H9 (cell line): Measurements from ENCODE around the gene RNF227. TPM values are rescaled to one million over a fixed set of nuclear protein-coding genes. Genes with fewer than 3 reads are reported as not detected.

Source experiments
- DNase-seq: peaks from one replicate; pipeline ENCODE4 v3.0.0-alpha.2; 2017
- H2AFZ ChIP-seq: one replicate; pipeline ENCODE4 v1.6.1; 2013; ENCODE audit warnings: mild to moderate bottlenecking, low read length, control low read depth, moderate library complexity
- H2AK5ac ChIP-seq: 2 replicates; pipeline ENCODE4 v1.6.1; 2013; ENCODE audit warnings: low read length, control low read depth, mixed read lengths; ENCODE audit not compliant: insufficient read length
- H2BK120ac ChIP-seq: one replicate; pipeline ENCODE4 v1.6.1; 2013; ENCODE audit warnings: low read depth, mild to moderate bottlenecking, low read length, control low read depth, inconsistent platforms; ENCODE audit not compliant: poor library complexity, severe bottlenecking
- H2BK12ac ChIP-seq: 2 replicates; pipeline ENCODE4 v1.6.1; 2013; ENCODE audit warnings: low read length, control low read depth, mixed read lengths, low read depth; ENCODE audit not compliant: insufficient read length
- H2BK15ac ChIP-seq: 2 replicates; pipeline ENCODE4 v1.6.1; 2013; ENCODE audit warnings: low read depth, low read length, control low read depth
- H2BK20ac ChIP-seq: one replicate; pipeline ENCODE4 v1.6.1; 2013; ENCODE audit warnings: low read depth, mild to moderate bottlenecking, low read length, control low read depth, inconsistent platforms; ENCODE audit not compliant: poor library complexity, severe bottlenecking
- H2BK5ac ChIP-seq: 2 replicates; pipeline ENCODE4 v1.6.1; 2013; ENCODE audit warnings: low read length, control low read depth, mixed read lengths; ENCODE audit not compliant: insufficient read length
- H3K14ac ChIP-seq: 2 replicates; pipeline ENCODE4 v1.6.1; 2013; ENCODE audit warnings: low read length, control low read depth; ENCODE audit not compliant: insufficient read depth
- H3K18ac ChIP-seq: 2 replicates; pipeline ENCODE4 v1.6.1; 2013; ENCODE audit warnings: low read depth, mild to moderate bottlenecking, mixed read lengths, low read length, control low read depth; ENCODE audit not compliant: insufficient read length
- H3K23ac ChIP-seq: 2 replicates; pipeline ENCODE4 v1.6.1; 2013; ENCODE audit warnings: low read length, control low read depth, mixed read lengths, low read depth; ENCODE audit not compliant: insufficient read length
- H3K23me2 ChIP-seq: 2 replicates; pipeline ENCODE4 v1.6.1; 2013; ENCODE audit warnings: low read depth, mild to moderate bottlenecking, mixed read lengths, low read length, control low read depth; ENCODE audit not compliant: insufficient read length, poor library complexity, severe bottlenecking
- H3K27ac ChIP-seq: 2 replicates; pipeline ENCODE4 v1.5.1; 2013; ENCODE audit warnings: low read length, control low read depth, mixed read lengths, low read depth; ENCODE audit not compliant: insufficient read length
- H3K27me3 ChIP-seq: 2 replicates; pipeline ENCODE4 v1.6.1; 2013; ENCODE audit warnings: low read length, control low read depth, inconsistent platforms; ENCODE audit not compliant: insufficient read depth
- H3K4ac ChIP-seq: 2 replicates; pipeline ENCODE4 v1.6.1; 2013; ENCODE audit warnings: low read depth, mild to moderate bottlenecking, control low read depth, inconsistent platforms, low read length, moderate library complexity
- H3K4me1 ChIP-seq: 2 replicates; pipeline ENCODE4 v1.6.1; 2013; ENCODE audit warnings: low read length, control low read depth, inconsistent platforms; ENCODE audit not compliant: insufficient read depth
- H3K4me2 ChIP-seq: 2 replicates; pipeline ENCODE4 v1.6.1; 2013; ENCODE audit warnings: low read length, control low read depth, mixed read lengths; ENCODE audit not compliant: insufficient read length, insufficient read depth
- H3K56ac ChIP-seq: 2 replicates; pipeline ENCODE4 v1.6.1; 2013; ENCODE audit warnings: low read depth, mild to moderate bottlenecking, mixed read lengths, low read length, control low read depth; ENCODE audit not compliant: insufficient read length
- H3K79me1 ChIP-seq: 2 replicates; pipeline ENCODE4 v1.6.1; 2013; ENCODE audit warnings: low read depth, mild to moderate bottlenecking, moderate library complexity, low read length, control low read depth, inconsistent platforms; ENCODE audit not compliant: insufficient read depth, poor library complexity, severe bottlenecking
- H3K79me2 ChIP-seq: 2 replicates; pipeline ENCODE4 v1.6.1; 2013; ENCODE audit warnings: low read length, control low read depth, inconsistent platforms; ENCODE audit not compliant: insufficient read depth
- H3K9ac ChIP-seq: 2 replicates; pipeline ENCODE4 v1.6.1; 2013; ENCODE audit warnings: low read length, control low read depth, mixed read lengths; ENCODE audit not compliant: insufficient read length; ENCODE audit errors: extremely low read depth
- H3K9me3 ChIP-seq: one replicate; pipeline ENCODE4 v1.6.1; 2013; ENCODE audit warnings: low read depth, low read length, inconsistent platforms; ENCODE audit not compliant: control insufficient read depth
- H3T11ph ChIP-seq: one replicate; pipeline ENCODE4 v1.6.1; 2013; ENCODE audit warnings: mild to moderate bottlenecking, low read length, control low read depth, inconsistent platforms
- H4K20me1 ChIP-seq: one replicate; pipeline ENCODE4 v1.6.1; 2013; ENCODE audit not compliant: control insufficient read depth, insufficient read length, insufficient read depth
- H4K5ac ChIP-seq: 2 replicates; pipeline ENCODE4 v1.6.1; 2013; ENCODE audit warnings: low read depth, mild to moderate bottlenecking, mixed read lengths, low read length, control low read depth; ENCODE audit not compliant: insufficient read length
- H4K8ac ChIP-seq: replicated peaks from 2 replicates; pipeline ENCODE4 v1.6.1; 2013; ENCODE audit warnings: low read length, control low read depth, mixed read lengths, low read depth; ENCODE audit not compliant: insufficient read length
- H4K91ac ChIP-seq: 2 replicates; pipeline ENCODE4 v1.6.1; 2013; ENCODE audit warnings: low read depth, mild to moderate bottlenecking, moderate library complexity, mixed read lengths, low read length, control low read depth; ENCODE audit not compliant: insufficient read length
- H3K27ac Mint-ChIP-seq, 3 experiments: 2 replicates in 2 of 3; 3 replicates in 1 of 3; pipeline ENCODE4 v1.8.0; 2020 to 2021; ENCODE audit warnings: mixed read lengths in 3 of 3, mild to moderate bottlenecking in 1 of 3, moderate library complexity in 1 of 3
- H3K27me3 Mint-ChIP-seq: 2 replicates; pipeline ENCODE4 v1.8.0; 2021; ENCODE audit warnings: low read depth, mild to moderate bottlenecking, moderate library complexity, mixed read lengths
- H3K36me3 Mint-ChIP-seq, 3 experiments: 2 replicates in 2 of 3; 3 replicates in 1 of 3; pipeline ENCODE4 v1.8.0; 2020 to 2021; ENCODE audit warnings: low read depth in 3 of 3, mixed read lengths in 3 of 3; ENCODE audit not compliant: insufficient read depth in 1 of 3
- H3K4me1 Mint-ChIP-seq, 2 experiments: 2 replicates each; pipeline ENCODE4 v1.8.0; 2020; ENCODE audit warnings: mixed read lengths in 2 of 2
- H3K4me3 Mint-ChIP-seq, 2 experiments: 2 replicates in 1 of 2; 3 replicates in 1 of 2; pipeline ENCODE4 v1.8.0; 2020 to 2021; ENCODE audit warnings: mild to moderate bottlenecking in 2 of 2, mixed read lengths in 2 of 2, moderate library complexity in 1 of 2
- H3K9me3 Mint-ChIP-seq, 2 experiments: 2 replicates in 1 of 2; 3 replicates in 1 of 2; pipeline ENCODE4 v1.8.0; 2020; ENCODE audit warnings: mild to moderate bottlenecking in 2 of 2, mixed read lengths in 2 of 2, moderate library complexity in 1 of 2
- WGBS: extraction: QIAGEN DNeasy Blood & Tissue Kit; methylation state at CpG from one replicate; pipeline ENCODE4 v1.1.7; 2013; ENCODE audit warnings: missing lambda C conversion rate, low lambda C conversion rate, mixed read lengths; ENCODE audit not compliant: insufficient read length; ENCODE audit errors: extremely low coverage; 5-methylcytosine and 5-hydroxymethylcytosine counted together
- total RNA-seq: library from RNA; stranded (reverse); gene quantifications from 2 replicates; pipeline ENCODE4 v1.2.1, GENCODE V29; 2021
- TF ChIP-seq, protein P1 (sequence below): fragments of 200-600 bp; sonication (generic); conservative IDR thresholded peaks from 3 replicates; pipeline ENCODE4 v1.8.0; 2021; ENCODE audit warnings: antibody characterized with exemption, mild to moderate bottlenecking

The RNF227 gene
- total RNA-seq, 1 experiment from 2014 or later: 1.9 TPM

- no peak within 1 kb of the TSS for H2AFZ ChIP-seq
- peak; percentile 93 for DNase-seq
- no peak within 1 kb of the TSS for H2BK120ac ChIP-seq
- peaks cover 21% of the 10 kb centered on the region; the same call in 1 of the 2 replicates for H3K27me3 ChIP-seq
- H3K9me3 ChIP-seq: no peaks in the 10 kb centered on the region
- H3K27ac ChIP-seq: no peak within 1 kb of the TSS
- H3K9ac ChIP-seq: no peak within 1 kb of the TSS
- no peak within 1 kb of the TSS for H4K5ac ChIP-seq
- no peak within 1 kb of the TSS for H3K56ac ChIP-seq
- WGBS: no CpG with 5 or more reads among the region's 67 CpGs
- H3K79me1 ChIP-seq: no peaks in the 10 kb centered on the region
- H2BK12ac ChIP-seq: no peak within 1 kb of the TSS
- no peak within 1 kb of the TSS for H4K8ac ChIP-seq
- H3K79me2 ChIP-seq: no peaks in the 10 kb centered on the region
- H3K27me3 Mint-ChIP-seq: peaks cover 55% of the 10 kb centered on the region
- peaks cover 31 to 36% of the 10 kb centered on the region in 2 experiments for H3K4me1 Mint-ChIP-seq
- no peak within 1 kb of the TSS for H3T11ph ChIP-seq
- H2BK20ac ChIP-seq: no peak within 1 kb of the TSS
- peak within 1 kb of the TSS; percentile 93 to 94 for H3K4me3 Mint-ChIP-seq
- H3K18ac ChIP-seq: no peak within 1 kb of the TSS
- H3K9me3 Mint-ChIP-seq: no peaks in the 10 kb centered on the region
- TF ChIP-seq, protein P1, sequence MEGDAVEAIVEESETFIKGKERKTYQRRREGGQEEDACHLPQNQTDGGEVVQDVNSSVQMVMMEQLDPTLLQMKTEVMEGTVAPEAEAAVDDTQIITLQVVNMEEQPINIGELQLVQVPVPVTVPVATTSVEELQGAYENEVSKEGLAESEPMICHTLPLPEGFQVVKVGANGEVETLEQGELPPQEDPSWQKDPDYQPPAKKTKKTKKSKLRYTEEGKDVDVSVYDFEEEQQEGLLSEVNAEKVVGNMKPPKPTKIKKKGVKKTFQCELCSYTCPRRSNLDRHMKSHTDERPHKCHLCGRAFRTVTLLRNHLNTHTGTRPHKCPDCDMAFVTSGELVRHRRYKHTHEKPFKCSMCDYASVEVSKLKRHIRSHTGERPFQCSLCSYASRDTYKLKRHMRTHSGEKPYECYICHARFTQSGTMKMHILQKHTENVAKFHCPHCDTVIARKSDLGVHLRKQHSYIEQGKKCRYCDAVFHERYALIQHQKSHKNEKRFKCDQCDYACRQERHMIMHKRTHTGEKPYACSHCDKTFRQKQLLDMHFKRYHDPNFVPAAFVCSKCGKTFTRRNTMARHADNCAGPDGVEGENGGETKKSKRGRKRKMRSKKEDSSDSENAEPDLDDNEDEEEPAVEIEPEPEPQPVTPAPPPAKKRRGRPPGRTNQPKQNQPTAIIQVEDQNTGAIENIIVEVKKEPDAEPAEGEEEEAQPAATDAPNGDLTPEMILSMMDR: no peak
- no peak within 1 kb of the TSS for H2BK15ac ChIP-seq
- peak within 1 kb of the TSS in 2 of 3 experiments; percentile 49 to 71; a peak in 2 of 7 replicates for H3K27ac Mint-ChIP-seq
- no peak within 1 kb of the TSS for H3K23ac ChIP-seq
- peaks cover 0 to 4% (median 0%) of the 10 kb centered on the region in 3 experiments; a peak in 2 of 7 replicates for H3K36me3 Mint-ChIP-seq
- peaks cover 14% of the 10 kb centered on the region for H3K23me2 ChIP-seq
- H4K20me1 ChIP-seq: no peaks in the 10 kb centered on the region
- no peak within 1 kb of the TSS for H4K91ac ChIP-seq
- H3K4ac ChIP-seq: no peak within 1 kb of the TSS
- H2BK5ac ChIP-seq: no peak within 1 kb of the TSS
- no peaks in the 10 kb centered on the region for H3K4me1 ChIP-seq
- H3K4me2 ChIP-seq: peak within 1 kb of the TSS; percentile 8
- no peak within 1 kb of the TSS for H2AK5ac ChIP-seq
- no peak within 1 kb of the TSS for H3K14ac ChIP-seq
Measured at GRCh38 chr17:7929158-7930023, 13.3 kb upstream of the RNF227 start, which contains the start of gene KCNAB3. TSS of gene KCNAB3 (minus strand) at chr17:7929856. CDS start at chr17:7929435, 421 bp downstream.
